ENCODE measurements around the gene FOXE3. TPM values are rescaled to one million over a fixed set of nuclear protein-coding genes. Genes with fewer than 3 reads are reported as not detected.

Gene FOXE3
- total and polyA plus RNA-seq, 2 donors from 2014 or later: 0.19 TPM; not detected in 1

DNA sequence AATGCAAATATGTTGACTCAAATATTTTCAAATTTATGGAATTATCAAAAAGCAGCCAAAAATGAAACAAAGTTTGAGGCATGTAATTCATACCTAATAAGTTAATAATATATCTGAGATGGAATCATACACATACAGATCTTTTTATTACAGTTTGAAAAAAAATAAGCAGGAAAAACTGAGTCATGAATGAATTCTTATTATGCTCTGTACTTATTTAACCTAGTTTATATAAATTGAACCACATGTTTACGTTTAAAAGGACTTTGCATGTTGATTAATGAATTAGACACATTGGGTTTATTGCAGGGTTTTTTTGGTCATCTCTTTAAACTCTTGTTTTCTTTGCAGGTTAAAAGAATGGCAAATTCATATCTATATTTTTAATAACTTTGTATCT is 41.6 kb upstream of the FOXE3 start:
- FAIRE-seq: peak; percentile 29
- H3K4me1 ChIP-seq (ENCODE audit: control insufficient read depth in 2 of 3, insufficient read depth in 2 of 3, low read depth in 1 of 3, low read length in 3 of 3): no peaks in the 10 kb centered on the region

DNA sequence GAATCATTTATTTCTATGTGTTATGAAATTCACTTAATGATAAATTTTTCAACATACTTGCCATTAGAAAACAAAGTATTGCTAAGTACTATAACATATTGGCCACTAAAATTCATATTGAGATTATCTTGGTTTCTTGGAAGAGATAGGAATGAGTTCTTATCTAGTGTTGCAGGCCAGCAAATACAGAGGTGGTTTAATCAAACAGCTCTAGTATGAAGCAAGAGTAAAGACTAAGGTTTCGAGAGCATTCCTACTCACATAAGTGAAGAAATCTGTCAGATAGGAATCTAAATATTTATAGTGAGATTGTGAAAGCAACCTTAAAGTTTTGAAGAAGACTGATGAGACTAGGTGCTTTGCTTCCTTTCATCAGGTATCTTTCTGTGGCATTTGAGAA is 37.9 kb upstream of the FOXE3 start:
- no peaks in the 10 kb centered on the region for H3K4me1 ChIP-seq (ENCODE audit: control insufficient read depth in 2 of 3, insufficient read depth in 2 of 3, low read depth in 1 of 3, low read length in 3 of 3)

More for the DNA sequence above, 41.6 kb upstream of the FOXE3 start:
- Histone ChIP-seq H3K27me3 (ENCODE audit: control insufficient read depth, insufficient read depth, low read length) (no peaks in the 10 kb centered on the region), H3K4me3 (ENCODE audit: low read length in 3 of 3) (no peak overlapping the region), H3K36me3 (ENCODE audit: control insufficient read depth in 2 of 3, insufficient read depth in 3 of 3, low read length in 3 of 3) (peaks cover 3 to 28% (median 12%) of the 10 kb centered on the region in 3 donors), H3K27ac (ENCODE audit: low read depth in 2 of 2, low read length in 2 of 2) (no peak overlapping the region), H3K9ac (ENCODE audit: low read length in 3 of 3) (no peak overlapping the region), H3K9me3 (ENCODE audit: control insufficient read depth in 2 of 3, insufficient read depth in 1 of 3, low read length in 3 of 3) (no peaks in the 10 kb centered on the region)
- no peak for TF ChIP-seq CTCF (IDR thresholded peaks at IDR 0.05; ENCODE audit: borderline replicate concordance, extremely low read depth, insufficient read depth)
- DNase-seq: no peak
- intact Hi-C loops (cut with DNase I): no loop called here

GRCh38 chr1:47380699-47381098 is 35.4 kb upstream of the FOXE3 start:
- Histone ChIP-seq H3K9ac (ENCODE audit: low read length in 3 of 3) (no peak overlapping the region), H3K36me3 (ENCODE audit: control insufficient read depth in 2 of 3, insufficient read depth in 3 of 3, low read length in 3 of 3) (peaks cover under 1 to 3% (median 3%) of the 10 kb centered on the region in 3 donors), H3K9me3 (ENCODE audit: control insufficient read depth in 2 of 3, insufficient read depth in 1 of 3, low read length in 3 of 3) (no peaks in the 10 kb centered on the region), H3K4me3 (ENCODE audit: low read length in 3 of 3) (no peak overlapping the region), H3K4me1 (ENCODE audit: control insufficient read depth in 2 of 3, insufficient read depth in 2 of 3, low read depth in 1 of 3, low read length in 3 of 3) (no peaks in the 10 kb centered on the region), H3K27ac (ENCODE audit: low read depth in 2 of 2, low read length in 2 of 2) (no peak overlapping the region), H3K27me3 (ENCODE audit: control insufficient read depth, insufficient read depth, low read length) (no peaks in the 10 kb centered on the region)
- DNase-seq: no peak
- intact Hi-C loops (cut with DNase I): no loop called here
- TF ChIP-seq CTCF (IDR thresholded peaks at IDR 0.05; ENCODE audit: borderline replicate concordance, extremely low read depth, insufficient read depth): no peak
- FAIRE-seq: no peak

More for the DNA sequence above, 37.9 kb upstream of the FOXE3 start:
- no peak overlapping the region for H3K4me3 ChIP-seq (ENCODE audit: low read length in 3 of 3)
- no peak overlapping the region for H3K9ac ChIP-seq (ENCODE audit: low read length in 3 of 3)
- TF ChIP-seq CTCF (IDR thresholded peaks at IDR 0.05; ENCODE audit: borderline replicate concordance, extremely low read depth, insufficient read depth): no peak
- H3K27ac ChIP-seq (ENCODE audit: low read depth in 2 of 2, low read length in 2 of 2): no peak overlapping the region
- H3K27me3 ChIP-seq (ENCODE audit: control insufficient read depth, insufficient read depth, low read length): no peaks in the 10 kb centered on the region
- FAIRE-seq (no peak), DNase-seq (no peak)
- H3K9me3 ChIP-seq (ENCODE audit: control insufficient read depth in 2 of 3, insufficient read depth in 1 of 3, low read length in 3 of 3): no peaks in the 10 kb centered on the region
- H3K36me3 ChIP-seq (ENCODE audit: control insufficient read depth in 2 of 3, insufficient read depth in 3 of 3, low read length in 3 of 3): peaks cover 3 to 15% (median 10%) of the 10 kb centered on the region in 3 donors
- intact Hi-C loops (cut with DNase I): no loop called here

DNA sequence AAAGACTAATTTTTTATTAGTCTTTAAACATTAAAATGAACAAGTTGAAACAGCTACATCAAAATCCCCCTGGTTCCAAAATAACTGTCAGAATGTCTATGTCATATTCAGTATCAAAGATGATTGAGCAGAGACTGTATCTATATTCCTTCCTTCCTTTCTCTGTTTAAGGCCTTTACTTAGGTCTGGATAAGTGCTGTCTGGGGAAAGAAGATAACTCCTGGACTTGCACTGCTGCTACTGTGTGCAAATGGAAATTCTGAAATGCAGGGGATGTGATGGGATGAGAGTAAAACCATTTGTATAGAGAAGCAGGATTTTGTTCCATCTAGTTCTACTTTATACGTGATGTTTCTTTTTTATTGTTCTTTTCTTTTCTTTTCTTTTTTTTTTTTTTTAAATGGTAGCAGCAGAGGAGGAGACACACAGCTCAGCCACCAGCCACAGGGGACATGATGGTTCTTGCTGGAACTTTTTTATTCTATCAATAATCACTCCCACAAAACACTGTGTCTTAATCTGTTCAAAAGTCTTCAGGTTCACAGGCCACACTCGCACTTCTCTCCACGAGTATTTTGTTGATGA is 33.6 kb upstream of the FOXE3 start:
- no peaks in the 10 kb centered on the region for H3K9me3 ChIP-seq (ENCODE audit: control insufficient read depth in 2 of 3, insufficient read depth in 1 of 3, low read length in 3 of 3)
- H3K9ac ChIP-seq (ENCODE audit: low read length in 3 of 3): no peak overlapping the region
- H3K27me3 ChIP-seq (ENCODE audit: control insufficient read depth, insufficient read depth, low read length): no peaks in the 10 kb centered on the region
- DNase-seq (no peak), FAIRE-seq (no peak)
- H3K36me3 ChIP-seq (ENCODE audit: control insufficient read depth in 2 of 3, insufficient read depth in 3 of 3, low read length in 3 of 3): peaks cover 0 to 3% (median 3%) of the 10 kb centered on the region in 3 donors
- no peak for TF ChIP-seq CTCF (IDR thresholded peaks at IDR 0.05; ENCODE audit: borderline replicate concordance, extremely low read depth, insufficient read depth)
- intact Hi-C loops (cut with DNase I): no loop called here
- H3K27ac ChIP-seq (ENCODE audit: low read depth in 2 of 2, low read length in 2 of 2): no peak overlapping the region
- no peak overlapping the region for H3K4me3 ChIP-seq (ENCODE audit: low read length in 3 of 3)
- no peaks in the 10 kb centered on the region for H3K4me1 ChIP-seq (ENCODE audit: control insufficient read depth in 2 of 3, insufficient read depth in 2 of 3, low read depth in 1 of 3, low read length in 3 of 3)

Data from kidney (tissue), 14 donors.